ENCODE data around the gene TES. TPM values are rescaled to one million over a fixed set of nuclear protein-coding genes. Genes with fewer than 3 reads are reported as not detected.
A peak's percentile ranks its signal among the peaks of the same experiment; 100 is the strongest.

Gene TES
- total and polyA plus RNA-seq, 2 of the 13 experiments (the other 11 are each of a cell fraction or from before 2014, with no cell fraction given): 21.6 to 23.0 TPM

- TF ChIP-seq TFE3 (CRISPR knock-in tag; IDR thresholded peaks at IDR 0.05) (no peak), PPARG (CRISPR knock-in tag; conservative IDR thresholded peaks at IDR 0.05) (0 out of 2 replicates have a peak, but pooled peaks have one; percentile 39), IKZF1 (IDR thresholded peaks at IDR 0.05) (no peak), IRF1 (CRISPR knock-in tag; IDR thresholded peaks at IDR 0.05; ENCODE audit: low read depth) (no peak), SALL1 (CRISPR knock-in tag; IDR thresholded peaks at IDR 0.05) (peak; percentile 41; the same call in 1 of the 2 replicates), RERE (CRISPR knock-in tag; IDR thresholded peaks at IDR 0.05; ENCODE audit: low read depth) (peak; percentile 95), NR2F6 (IDR thresholded peaks at IDR 0.05) (peak; percentile 99), NR2F6 (CRISPR knock-in tag; IDR thresholded peaks at IDR 0.05) (peak; percentile 98), NFIC (IDR thresholded peaks at IDR 0.05; ENCODE audit: low read length) (peak; percentile 70; the same call in 1 of the 2 replicates), HOMEZ (CRISPR knock-in tag; IDR thresholded peaks at IDR 0.05; ENCODE audit: low read depth) (0 out of 2 replicates have a peak, but pooled peaks have one; percentile 44), CREB1 (IDR thresholded peaks at IDR 0.05) (no peak), CREB1 (CRISPR knock-in tag; IDR thresholded peaks at IDR 0.05) (peak; percentile 41; the same call in 1 of the 2 replicates), ZNF609 (CRISPR knock-in tag; IDR thresholded peaks at IDR 0.05; ENCODE audit: borderline replicate concordance) (peak; percentile 96), FOXA1 (IDR thresholded peaks at IDR 0.05) (peak; percentile 74), FOXA1 (CRISPR knock-in tag; IDR thresholded peaks at IDR 0.05) (peak; percentile 80)
These were observed 37.0 kb upstream of the TES start (continued) for GRCh38 chr7:116173051-116174028.

Measured in HepG2 (cell line).